HCT116 (cell line): ENCODE data around the gene PRIMA1. TPM values are rescaled to one million over a fixed set of nuclear protein-coding genes. Genes with fewer than 3 reads are reported as not detected.

ENCODE experiments used
- ATAC-seq: fragments of 200-7000 bp; cut with Tn5 transposase; 2 replicates; pipeline ENCODE4 v1.9.1; 2020; ENCODE audit warnings: mild to moderate bottlenecking, moderate library complexity
- BruUV-seq: library from RNA; stranded (reverse); fragments of 400-500 nt; replicated peaks from 2 replicates; lab custom pipeline; 2021; lab: Mats Ljungman, UMichigan
- CTCF ChIA-PET: fragments of 300-600 bp; sonication (Branson Sonifier 250); formaldehyde crosslinking; loops from one replicate; lab custom pipeline; 2021; ENCODE audit warnings: antibody characterized with exemption; lab: Charles Lee
- POLR2A ChIA-PET: fragments of 300-600, 350-600 bp; sonication (Branson Sonifier 250); formaldehyde crosslinking; loops from one replicate; lab custom pipeline; 2021; ENCODE audit warnings: antibody characterized with exemption; lab: Charles Lee
- RAD21 ChIA-PET, 2 experiments: fragments of 300-600 bp; sonication (Branson Sonifier 250); formaldehyde crosslinking; loops; one replicate each; lab custom pipeline; 2023; ENCODE audit warnings: low total read pairs in 2 of 2; ENCODE audit not compliant: uncharacterized antibody in 2 of 2, unreplicated experiment in 2 of 2, low non-redundant PET in 1 of 2; lab: Charles Lee
- DNase-seq: peaks from one replicate; pipeline ENCODE4 v3.0.0-alpha.2; 2010; ENCODE audit warnings: low read depth, low spot score
- H2AFZ ChIP-seq: fragments of 200-600 bp; shearing (Covaris generic), sonication (generic); 2 replicates; pipeline ENCODE4 v1.6.1; 2017; ENCODE audit warnings: low read depth, mixed run types, mixed read lengths, antibody characterized with exemption, low read length; ENCODE audit not compliant: poor library complexity, severe bottlenecking
- H3K27ac ChIP-seq: 2 replicates; pipeline ENCODE4 v1.5.1; 2012; ENCODE audit warnings: low read depth, low read length
- H3K27me3 ChIP-seq: fragments of 200-600 bp; sonication (generic); 2 replicates; pipeline ENCODE4 v1.6.1; 2016; ENCODE audit warnings: mixed run types, low read length, mixed read lengths; ENCODE audit not compliant: insufficient read depth
- H3K36me3 ChIP-seq, 2 experiments: fragments of 200-500 bp in 1 of 2; fragments of 200-600 bp in 1 of 2; sonication (Bioruptor generic) in 1 of 2; sonication (generic) in 1 of 2; 2 replicates each; pipeline versions ENCODE4 v1.5.1 to v1.6.1; 2014 to 2016; ENCODE audit warnings: low read length in 2 of 2, inconsistent platforms in 1 of 2, mixed read lengths in 1 of 2, mixed run types in 1 of 2; ENCODE audit not compliant: insufficient read depth in 2 of 2, control insufficient read depth in 1 of 2
- H3K4me1 ChIP-seq, 2 experiments: fragments of 200-600 bp in 1 of 2; sonication (generic) in 1 of 2; 2 replicates each; pipeline versions ENCODE4 v1.5.1 to v1.6.1; 2012 to 2017; ENCODE audit warnings: low read length in 2 of 2, inconsistent platforms in 1 of 2, mild to moderate bottlenecking in 1 of 2, mixed read lengths in 1 of 2, mixed run types in 1 of 2, moderate library complexity in 1 of 2; ENCODE audit not compliant: insufficient read depth in 2 of 2, control insufficient read depth in 1 of 2
- H3K4me2 ChIP-seq: fragments of 200-600 bp; sonication (generic); 2 replicates; pipeline ENCODE4 v1.6.1; 2017; ENCODE audit warnings: mixed run types, low read length, mixed read lengths
- H3K4me3 ChIP-seq, 2 experiments: fragments of 200-600 bp in 1 of 2; sonication (generic) in 1 of 2; replicated peaks in 1 of 2; 2 replicates each; pipeline ENCODE4 v1.5.1; 2011 to 2016; ENCODE audit warnings: low read length in 2 of 2, control low read depth in 1 of 2, low read depth in 1 of 2, mild to moderate bottlenecking in 1 of 2, mixed read lengths in 1 of 2, mixed run types in 1 of 2
- H3K79me2 ChIP-seq: fragments of 200-600 bp; sonication (generic); 2 replicates; pipeline ENCODE4 v1.6.1; 2017; ENCODE audit warnings: mild to moderate bottlenecking, mixed run types, low read length, moderate library complexity, mixed read lengths; ENCODE audit not compliant: insufficient read depth
- H3K9ac ChIP-seq: fragments of 200-600 bp; sonication (generic); 2 replicates; pipeline ENCODE4 v1.6.1; 2016; ENCODE audit warnings: low read length, mixed read lengths
- H3K9me2 ChIP-seq: fragments of 200-600 bp; sonication (generic), shearing (Covaris generic); 2 replicates; pipeline ENCODE4 v1.6.1; 2017; ENCODE audit warnings: mixed run types, mild to moderate bottlenecking, moderate library complexity; ENCODE audit not compliant: insufficient read depth
- H3K9me3 ChIP-seq, 2 experiments: fragments of 200-500 bp in 1 of 2; fragments of 200-600 bp in 1 of 2; sonication (Bioruptor generic) in 1 of 2; sonication (generic) in 1 of 2; 2 replicates each; pipeline ENCODE4 v1.6.1; 2014 to 2017; ENCODE audit warnings: low read length in 2 of 2, mixed read lengths in 2 of 2, inconsistent platforms in 1 of 2, low read depth in 1 of 2, mild to moderate bottlenecking in 1 of 2, mixed run types in 1 of 2, moderate library complexity in 1 of 2; ENCODE audit not compliant: control insufficient read depth in 1 of 2, insufficient read depth in 1 of 2
- H4K20me1 ChIP-seq: fragments of 200-600 bp; sonication (generic), shearing (Covaris generic); 2 replicates; pipeline ENCODE4 v1.6.1; 2017; ENCODE audit warnings: mixed run types, mild to moderate bottlenecking, moderate library complexity; ENCODE audit not compliant: insufficient read depth
- CBX3 ChIP-seq: IDR thresholded peaks from 2 replicates; pipeline ENCODE4 v1.6.1; 2012; ENCODE audit warnings: low read depth
- CEBPB ChIP-seq: IDR thresholded peaks from 2 replicates; pipeline ENCODE4 v1.6.1; 2012; ENCODE audit warnings: low read depth
- EGR1 ChIP-seq: IDR thresholded peaks from 2 replicates; pipeline ENCODE4 v1.6.1; 2012; ENCODE audit warnings: low read depth
- EZH2 ChIP-seq: fragments of 200-600 bp; sonication (generic); IDR thresholded peaks from 2 replicates; pipeline ENCODE4 v1.6.1; 2017; ENCODE audit warnings: antibody characterized with exemption, mixed run types
- FOSL1 ChIP-seq: IDR thresholded peaks from 2 replicates; pipeline ENCODE4 v1.6.1; 2012; ENCODE audit warnings: low read depth
- JUND ChIP-seq: IDR thresholded peaks from 2 replicates; pipeline ENCODE4 v1.6.1; 2012
- MAX ChIP-seq: IDR thresholded peaks from 2 replicates; pipeline ENCODE4 v1.6.1; 2012
- POLR2A ChIP-seq: IDR thresholded peaks from 2 replicates; pipeline ENCODE4 v1.7.0; 2011; ENCODE audit warnings: borderline replicate concordance; ENCODE audit not compliant: insufficient read depth, insufficient read length; ENCODE audit errors: extremely low read depth
- RAD21 ChIP-seq: IDR thresholded peaks from 2 replicates; pipeline ENCODE4 v1.6.1; 2012; ENCODE audit warnings: low read depth, mild to moderate bottlenecking
- SP1 ChIP-seq: IDR thresholded peaks from 2 replicates; pipeline ENCODE4 v1.6.1; 2012; ENCODE audit warnings: low read depth
- TCF7L2 ChIP-seq: IDR thresholded peaks from 2 replicates; pipeline ENCODE4 v1.7.0; 2011; ENCODE audit warnings: borderline replicate concordance, inconsistent platforms; ENCODE audit not compliant: insufficient read depth, insufficient read length; ENCODE audit errors: extremely low read depth
- YY1 ChIP-seq: IDR thresholded peaks from 2 replicates; pipeline ENCODE4 v1.6.1; 2011; ENCODE audit warnings: low read length, low read depth, moderate library complexity, mild to moderate bottlenecking; ENCODE audit not compliant: insufficient replicate concordance; ENCODE audit errors: extremely low read depth
- ZBTB33 ChIP-seq: IDR thresholded peaks from 2 replicates; pipeline ENCODE4 v1.6.1; 2011; ENCODE audit warnings: mild to moderate bottlenecking, low read length, moderate library complexity; ENCODE audit not compliant: insufficient replicate concordance; ENCODE audit errors: extremely low read depth
- intact Hi-C: fragments of 100-400 bp; cut with micrococcal nuclease; formaldehyde crosslinking; loops from 2 replicates; pipeline ENCODE4 v1.10.0; 2022
- total RNA-seq: library from RNA; stranded (reverse); gene quantifications from one replicate; pipeline ENCODE4 v1.2.1, GENCODE V29; 2021; ENCODE audit not compliant: unreplicated experiment

PRIMA1 gene
- total RNA-seq, 1 experiment from 2014 or later: 1.5 TPM

- intact Hi-C loops: no loop called here
- Histone ChIP-seq H3K4me1 (no peaks in the 10 kb centered on the region), H3K9ac (no peak overlapping the region), H3K79me2 (no peaks in the 10 kb centered on the region), H3K4me2 (no peak overlapping the region), H2AFZ (no peak overlapping the region), H3K27me3 (no peaks in the 10 kb centered on the region), H3K4me3 (no peak overlapping the region), H3K9me3 (no peaks in the 10 kb centered on the region), H3K27ac (no peak overlapping the region), H4K20me1 (no peaks in the 10 kb centered on the region)
- DNase-seq (no peak), ATAC-seq (no peak)
- ChIA-PET CTCF (no interaction called here), POLR2A (no interaction called here), RAD21 (no interaction called here)
- no TSS peak for BruUV-seq
- no peak for TF ChIP-seq RAD21
- no peak for TF ChIP-seq MAX
- no peak for TF ChIP-seq ZBTB33
- no peak for TF ChIP-seq FOSL1
- TF ChIP-seq YY1: no peak
- no peak for TF ChIP-seq EZH2
- TF ChIP-seq TCF7L2: no peak
- TF ChIP-seq SP1: no peak
- no peak for TF ChIP-seq POLR2A
- TF ChIP-seq CEBPB: no peak
- TF ChIP-seq JUND: no peak
- no peak for TF ChIP-seq CBX3
- TF ChIP-seq EGR1: no peak
- TF ChIP-seq, all 23 proteins: peak for 0
- Histone ChIP-seq H3K9me2 (no peaks in the 10 kb centered on the region), H3K36me3 (no peaks in the 10 kb centered on the region)
These were observed 44.1 kb downstream of the PRIMA1 start for GRCh38 chr14:93744176-93744575.
